Hematopoietic multipotent progenitor cell treated with erythropoietin and hydrocortisone succinate and interleukin-3 and kit ligand, for 6 days (in vitro differentiated cells): ENCODE data around the gene CCL28.

Experiments used
- DNase-seq: peaks from one replicate; pipeline ENCODE4 v3.0.0-alpha.2; 2015

Gene CCL28

DNA sequence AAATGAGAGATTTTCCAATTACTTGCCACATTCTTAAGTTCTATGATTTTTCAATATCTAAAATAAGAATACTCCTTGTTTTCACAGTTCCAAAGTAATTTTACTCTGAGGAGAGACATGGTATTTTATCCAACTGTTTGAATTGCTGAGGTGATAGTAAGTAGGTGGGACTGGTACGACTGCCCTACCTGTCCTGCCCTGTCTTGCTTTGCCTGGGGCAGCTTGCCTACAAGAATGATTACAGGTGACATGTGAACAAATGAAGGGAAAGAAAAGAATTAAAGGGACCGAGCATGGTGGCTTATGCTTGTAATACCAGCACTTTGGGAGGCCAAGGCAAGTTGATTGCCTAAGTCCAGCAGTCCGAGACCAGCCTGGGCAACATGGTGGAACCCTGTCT lies 57.4 kb downstream of the CCL28 start:
- no peak for DNase-seq

DNA sequence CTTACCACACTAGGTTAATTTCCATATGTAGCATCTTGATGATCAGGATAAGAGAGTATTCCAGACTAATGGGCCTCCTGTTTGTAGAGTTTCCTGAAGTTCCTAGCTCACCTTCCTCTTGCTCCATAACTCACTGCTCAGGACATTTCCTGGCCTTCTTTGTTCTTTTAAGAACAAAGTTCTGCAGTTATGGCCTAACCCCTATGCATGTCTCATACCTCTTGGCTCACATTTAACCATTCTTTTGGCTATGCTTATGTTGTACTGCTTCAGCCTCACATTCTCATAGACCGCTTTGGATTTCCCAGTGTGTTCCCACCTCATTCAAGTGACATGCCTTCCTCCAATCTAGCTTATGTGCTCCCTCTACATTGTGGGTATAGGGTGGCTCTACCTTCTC lies 58.5 kb downstream of the CCL28 start:
- no peak for DNase-seq

DNA sequence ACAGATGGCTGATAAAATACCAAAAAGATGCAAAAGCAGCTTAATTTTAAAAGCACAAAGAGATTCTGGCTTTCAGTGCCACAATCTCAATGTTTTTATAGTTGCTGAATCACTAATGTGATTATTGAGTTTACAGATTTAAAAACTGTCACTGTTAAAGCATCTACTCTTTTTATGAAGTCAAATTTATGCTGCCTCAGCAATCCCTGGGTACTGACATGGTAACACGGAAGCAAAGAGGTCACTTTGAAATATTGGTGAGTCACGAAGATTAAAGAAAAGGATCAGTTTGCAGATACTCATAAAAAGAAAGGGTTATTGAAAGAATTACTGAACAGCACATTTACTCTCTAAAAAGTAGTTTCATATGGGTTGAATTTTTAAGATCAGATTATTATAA lies 59.3 kb downstream of the CCL28 start:
- DNase-seq, result no peak

DNA sequence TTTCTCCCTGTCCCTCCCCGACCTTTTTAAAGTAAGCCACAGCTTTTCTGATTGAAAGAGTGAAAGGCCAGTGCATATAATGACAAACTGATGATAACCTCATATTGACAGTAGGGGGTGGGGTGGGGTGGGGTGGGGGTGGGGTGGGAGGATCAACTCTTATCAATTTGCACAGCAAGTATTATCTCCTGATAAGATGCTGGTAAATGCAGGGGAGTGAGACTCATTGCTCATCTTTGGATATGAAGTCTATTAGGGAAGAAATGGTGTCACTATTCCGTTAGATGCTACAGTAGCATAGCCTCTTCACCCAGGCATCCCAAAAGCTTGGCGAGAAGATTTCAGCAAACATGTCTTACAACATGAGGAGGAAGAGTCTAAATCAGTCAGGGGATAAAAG lies 60.1 kb downstream of the CCL28 start:
- DNase-seq, result peak; percentile 17

DNA sequence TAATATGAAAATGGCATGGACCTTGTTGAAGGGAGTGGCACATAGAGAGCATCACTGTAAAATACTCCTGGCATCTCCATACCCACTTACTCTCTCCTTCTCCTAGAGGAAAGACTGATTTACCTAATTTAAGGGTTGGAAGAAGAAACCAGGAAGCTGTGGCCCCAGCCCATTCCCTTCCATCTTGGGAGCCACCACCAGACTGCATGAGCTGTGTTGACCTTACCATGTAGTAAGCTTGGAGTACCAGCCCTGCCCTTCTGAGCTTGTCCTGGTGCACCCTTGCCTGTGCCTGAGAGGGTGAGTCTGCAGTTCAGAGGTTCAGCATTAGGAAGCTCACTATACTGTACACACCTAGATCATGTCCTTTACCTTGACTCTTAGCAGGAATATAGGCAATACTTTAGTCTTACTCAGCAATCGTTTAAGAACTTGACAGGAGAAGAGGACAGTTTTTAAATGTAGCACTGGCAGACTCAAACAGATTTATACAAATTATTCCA lies 63.3 kb downstream of the CCL28 start:
- DNase-seq, result no peak

DNA sequence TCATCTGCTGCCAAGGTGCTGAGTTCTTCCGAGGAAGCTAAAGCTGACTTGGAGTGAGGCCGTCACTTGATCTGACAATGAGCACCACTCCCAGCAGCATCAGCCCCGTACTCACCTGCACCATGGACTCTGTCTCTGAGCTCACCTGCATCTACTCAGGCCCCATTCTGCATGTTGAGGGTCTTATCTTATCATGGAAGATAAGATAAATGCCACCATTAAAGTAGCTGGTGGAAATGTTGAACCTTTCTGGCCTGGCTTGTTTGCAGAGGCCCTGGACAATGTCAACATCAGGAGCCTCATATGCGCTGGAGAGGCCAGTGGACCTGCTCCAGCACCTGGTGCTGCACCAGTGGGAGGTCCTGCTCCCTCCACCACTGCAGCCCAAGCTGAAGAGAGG lies 64.0 kb downstream of the CCL28 start:
- DNase-seq, result no peak

DNA sequence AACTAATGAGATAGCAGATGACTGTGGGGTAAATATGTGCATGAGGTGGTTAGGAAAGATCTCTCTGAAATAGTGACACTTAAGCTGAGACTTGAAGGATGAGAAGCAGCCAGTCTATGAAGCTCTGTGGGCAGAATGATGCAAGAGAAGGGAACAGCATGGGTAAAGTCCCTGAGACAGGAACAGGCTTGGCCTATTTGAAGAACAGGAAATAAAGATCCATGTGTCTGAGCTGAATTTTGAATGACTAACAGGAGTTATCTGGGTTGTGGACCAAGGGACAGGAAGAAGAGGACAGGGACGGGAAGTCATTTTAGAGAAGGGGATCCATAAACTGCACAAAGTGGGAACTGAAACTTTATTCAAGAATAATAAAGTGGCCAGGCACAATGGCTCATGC lies 73.3 kb downstream of the CCL28 start:
- no peak for DNase-seq

DNA sequence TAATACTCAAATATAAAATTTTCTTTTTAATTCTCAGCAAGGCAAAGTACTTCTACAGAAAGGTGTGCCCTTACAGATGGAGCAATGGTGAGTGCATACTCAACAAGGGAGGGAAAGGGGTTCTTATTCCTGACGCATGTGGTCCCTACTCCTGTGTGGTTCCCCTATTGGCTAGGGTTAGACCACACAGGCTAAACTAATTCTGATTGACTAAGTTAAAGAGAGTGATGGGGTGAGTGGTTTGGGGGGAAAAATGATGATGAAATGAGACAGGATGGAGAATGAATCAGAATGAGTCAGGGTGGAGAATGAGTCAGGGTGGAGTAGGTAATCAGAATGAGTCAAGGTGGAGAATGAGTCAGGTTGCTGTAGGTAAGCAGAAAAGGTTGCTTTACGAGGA lies 76.0 kb downstream of the CCL28 start:
- no peak for DNase-seq

DNA sequence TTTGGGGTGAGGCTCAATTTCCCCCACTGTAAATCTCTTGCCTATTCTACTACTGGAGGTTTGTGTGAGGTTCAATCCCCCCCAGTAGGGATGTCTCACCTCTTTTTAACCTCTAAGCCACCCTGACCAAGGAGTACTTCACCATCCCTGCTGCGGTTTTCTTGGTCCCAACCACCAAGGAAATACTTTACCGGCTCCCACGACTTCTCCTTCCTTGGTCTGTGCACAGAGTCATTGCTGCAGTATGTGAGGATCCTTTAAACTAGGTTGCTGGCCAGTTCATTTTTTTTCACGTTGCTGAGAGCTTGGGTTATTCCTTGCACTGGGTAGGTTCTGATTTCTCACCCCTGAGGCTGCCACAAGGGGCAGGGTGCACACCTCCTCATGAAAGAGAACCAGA lies 76.5 kb downstream of the CCL28 start:
- DNase-seq, result no peak

DNA sequence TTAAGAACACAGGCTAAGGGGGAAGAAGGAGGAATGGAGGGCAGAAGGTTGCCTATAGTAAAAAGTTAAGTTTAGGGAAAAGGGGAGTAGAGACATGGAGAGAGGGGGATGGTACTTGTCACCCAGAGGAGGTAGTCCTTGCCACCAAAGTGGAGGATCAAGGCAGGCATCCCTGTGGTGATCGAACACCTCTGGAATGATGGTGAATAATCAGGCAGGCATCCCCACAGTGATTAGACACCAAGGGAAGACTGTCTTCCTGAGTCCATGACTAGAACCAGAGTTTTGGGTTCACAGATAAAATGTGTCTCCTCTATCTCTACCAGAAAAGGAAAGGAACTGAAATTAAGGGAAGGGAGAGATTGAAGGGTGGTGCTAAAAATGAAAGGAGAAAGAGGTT lies 79.8 kb downstream of the CCL28 start:
- no peak for DNase-seq
